Measurements from ENCODE around the gene HOXC12. TPM values are rescaled to one million over a fixed set of nuclear protein-coding genes. Genes with fewer than 3 reads are reported as not detected.

HOXC12 gene
- total and polyA plus RNA-seq, 2 of the 8 experiments (the other 6 are each of a cell fraction or from before 2014, with no cell fraction given), result not detected

DNA sequence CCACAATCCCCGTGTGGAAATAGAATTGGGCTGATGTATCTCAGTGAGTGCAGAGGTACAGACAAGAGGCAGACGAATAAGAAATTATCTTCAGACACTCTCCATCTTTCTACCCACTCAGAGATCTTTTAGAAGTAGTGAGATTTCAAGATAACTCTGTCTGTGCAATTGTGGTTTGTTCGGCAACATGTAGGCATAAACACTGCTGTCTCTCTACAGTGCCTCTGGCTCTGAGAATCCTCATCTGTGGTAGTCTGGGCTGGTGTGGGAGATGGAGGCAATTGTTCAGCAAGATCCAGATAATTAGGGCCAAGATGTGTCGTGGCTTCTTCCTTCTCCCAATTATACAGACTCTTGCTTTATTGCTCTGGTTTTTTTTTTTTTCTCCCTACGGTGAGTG lies 13.0 kb upstream of the HOXC12 start:
- DNase-seq (ENCODE audit: low read depth in 1 of 2, low spot score in 2 of 2), result peak in 1 of 2 experiments; percentile 32
- POLR2A ChIA-PET (ENCODE audit: partially characterized antibody), result no interaction called here
- H4K8ac ChIP-seq (ENCODE audit: extremely low read depth, insufficient read depth, low read length), result no peak overlapping the region
- CTCF ChIA-PET (ENCODE audit: partially characterized antibody), result interaction anchor here (0.6 to 2.5 kb wide), 3 partner anchors 11 to 173 kb away, joined by 3 to 9 read pairs (median 3); no protein-coding TSS in a partner anchor
- no peak overlapping the region for H2BK12ac ChIP-seq (ENCODE audit: low read depth, low read length)
- no peak overlapping the region for H4K5ac ChIP-seq (ENCODE audit: insufficient read length, low read depth, low read length)
- no peak overlapping the region for H2BK15ac ChIP-seq (ENCODE audit: low read length)
- no peaks in the 10 kb centered on the region for H3K79me1 ChIP-seq (ENCODE audit: low read depth, low read length)
- H3K36me3 ChIP-seq (ENCODE audit: control insufficient read depth in 2 of 4, insufficient read depth in 4 of 4, low read length in 3 of 4), result peaks cover 0 to 4% (median 0%) of the 10 kb centered on the region in 4 experiments; a peak in 1 of 8 replicates
- no peak overlapping the region for H2AFZ ChIP-seq (ENCODE audit: low read length)
- H4K20me1 ChIP-seq (replicated peaks in 1 of 2; ENCODE audit: control insufficient read depth in 1 of 2, insufficient read depth in 2 of 2, low read length in 2 of 2), result peaks cover 12 to 27% of the 10 kb centered on the region in 2 experiments
- no peak for FAIRE-seq
- peaks cover 0 to 6% (median 5%) of the 10 kb centered on the region in 4 experiments; a peak in 4 of 7 replicates for H3K4me1 ChIP-seq (replicated peaks in 1 of 4; ENCODE audit: control insufficient read depth in 3 of 4, insufficient read depth in 4 of 4, low read length in 3 of 4)
- H3K79me2 ChIP-seq (ENCODE audit: control insufficient read depth in 1 of 2, insufficient read depth in 2 of 2, low read length in 2 of 2), result no peaks in the 10 kb centered on the region
- no peaks in the 10 kb centered on the region for H3K23me2 ChIP-seq (ENCODE audit: low read depth, low read length)
- no peak overlapping the region for H3K14ac ChIP-seq (ENCODE audit: insufficient read length)
- H3K4me2 ChIP-seq (ENCODE audit: insufficient read depth in 1 of 2, low read depth in 2 of 2, low read length in 2 of 2), result no peak overlapping the region
- no peak overlapping the region for H3K4ac ChIP-seq (replicated peaks; ENCODE audit: insufficient read length, low read depth, low read length)
- H3K9me3 ChIP-seq (ENCODE audit: insufficient read depth in 2 of 2, low read depth in 1 of 2, low read length in 1 of 2), result no peaks in the 10 kb centered on the region
- no peak overlapping the region for H2BK120ac ChIP-seq (replicated peaks; ENCODE audit: low read depth, low read length)
- WGBS, 2 experiments (ENCODE audit: extremely low coverage in 1 of 2, insufficient coverage in 1 of 2, insufficient read length in 1 of 2, insufficient replicate concordance in 2 of 2, low coverage in 1 of 2, low lambda C conversion rate in 2 of 2, missing lambda C conversion rate in 1 of 2), result 34% methylated on average over 4 of the region's 5 CpGs; no CpG with 5 or more reads in 1 of the 2 experiments
- peaks cover 90 to 100% (median 97%) of the 10 kb centered on the region in 4 experiments for H3K27me3 ChIP-seq (replicated peaks in 1 of 4; ENCODE audit: control insufficient read depth in 3 of 4, extremely low read depth in 1 of 4, insufficient read depth in 3 of 4, low read length in 3 of 4)
- no peak overlapping the region for H3K9ac ChIP-seq (replicated peaks in 1 of 4; ENCODE audit: extremely low read depth in 1 of 4, low read depth in 3 of 4, low read length in 3 of 4)
- no peak overlapping the region for H3K23ac ChIP-seq (ENCODE audit: insufficient read length)
- H3K4me3 ChIP-seq (ENCODE audit: extremely low read depth in 1 of 4, insufficient read depth in 2 of 4, low read depth in 3 of 4, low read length in 4 of 4), result no peak overlapping the region
- no peak overlapping the region for H4K91ac ChIP-seq (replicated peaks; ENCODE audit: insufficient read length, low read length)
- H3K56ac ChIP-seq (replicated peaks; ENCODE audit: insufficient read length, low read depth, low read length), result no peak overlapping the region
- no peak overlapping the region for H3K18ac ChIP-seq (ENCODE audit: extremely low read depth, low read length)
- no peak overlapping the region for H3K27ac ChIP-seq (ENCODE audit: low read depth, low read length)
- H2BK5ac ChIP-seq (ENCODE audit: low read depth, low read length), result no peak overlapping the region
- no peak overlapping the region for H2BK20ac ChIP-seq (ENCODE audit: low read length)
- TF ChIP-seq CTBP2 (IDR thresholded peaks at IDR 0.05; ENCODE audit: borderline replicate concordance, insufficient read depth, insufficient read length, low read length) (no peak), CHD2 (IDR thresholded peaks at IDR 0.05; ENCODE audit: low read length) (no peak), SUZ12 (IDR thresholded peaks at IDR 0.05; ENCODE audit: low read length) (peak; percentile 33), EZH2 (IDR thresholded peaks at IDR 0.05; ENCODE audit: low read depth, low read length, severe bottlenecking) (peak; percentile 54)
- H2AK5ac ChIP-seq (ENCODE audit: low read depth, low read length), result no peak overlapping the region

All from H1 (cell line).